ENCODE data around the gene MGAT3. TPM values are rescaled to one million over a fixed set of nuclear protein-coding genes. Genes with fewer than 3 reads are reported as not detected.
A peak's percentile ranks its signal among the peaks of the same experiment; 100 is the strongest.
"Not testable (repeated sequence)": the region's sequence is repeated elsewhere in the genome, so short reads cannot be mapped to it uniquely, and the experiment has no call there.

Gene MGAT3, protein sequence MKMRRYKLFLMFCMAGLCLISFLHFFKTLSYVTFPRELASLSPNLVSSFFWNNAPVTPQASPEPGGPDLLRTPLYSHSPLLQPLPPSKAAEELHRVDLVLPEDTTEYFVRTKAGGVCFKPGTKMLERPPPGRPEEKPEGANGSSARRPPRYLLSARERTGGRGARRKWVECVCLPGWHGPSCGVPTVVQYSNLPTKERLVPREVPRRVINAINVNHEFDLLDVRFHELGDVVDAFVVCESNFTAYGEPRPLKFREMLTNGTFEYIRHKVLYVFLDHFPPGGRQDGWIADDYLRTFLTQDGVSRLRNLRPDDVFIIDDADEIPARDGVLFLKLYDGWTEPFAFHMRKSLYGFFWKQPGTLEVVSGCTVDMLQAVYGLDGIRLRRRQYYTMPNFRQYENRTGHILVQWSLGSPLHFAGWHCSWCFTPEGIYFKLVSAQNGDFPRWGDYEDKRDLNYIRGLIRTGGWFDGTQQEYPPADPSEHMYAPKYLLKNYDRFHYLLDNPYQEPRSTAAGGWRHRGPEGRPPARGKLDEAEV
- total RNA-seq: 6.3 TPM
- long read RNA-seq, partial matches to known transcripts: 0 of 10 reads
- long read RNA-seq, other reads (novel, unspliced or antisense): 10 of 10 reads

DNA sequence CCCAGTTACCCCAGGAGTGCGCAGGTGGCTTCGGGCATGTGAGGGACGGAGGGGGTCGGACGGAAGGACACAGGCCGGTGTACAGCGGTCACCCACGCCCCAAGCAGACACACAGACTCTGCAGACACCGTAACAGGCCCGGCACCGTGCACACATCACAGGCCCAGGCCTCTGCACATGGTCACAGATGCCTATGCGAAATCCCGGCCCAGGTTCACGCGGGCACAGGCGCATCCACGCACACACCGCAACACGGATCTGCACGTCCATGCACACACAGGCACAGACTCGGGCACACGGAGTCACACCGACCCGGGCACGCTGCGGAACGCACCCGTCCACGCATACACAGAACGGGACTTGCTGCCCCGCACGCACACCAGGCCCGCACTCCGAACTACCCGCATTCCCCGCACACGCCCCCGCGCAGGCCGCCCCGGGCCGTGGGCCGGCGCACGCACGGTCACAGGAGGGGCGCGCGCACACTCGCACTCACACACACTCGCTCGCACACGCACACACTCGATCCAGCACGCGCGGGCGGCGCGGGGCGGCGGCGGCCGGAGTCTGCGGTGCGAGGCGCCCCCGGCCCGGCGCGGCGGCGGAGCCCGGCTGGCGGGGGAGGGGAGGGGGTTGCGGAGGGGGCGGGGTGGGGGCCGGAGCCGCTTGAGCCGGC is at the start of gene MGAT3:
TSS of gene MGAT3 (plus strand) at position 491 of the 676 bp plus-strand sequence. CDS start 30,336 bp downstream, outside the sequence.
- ATAC-seq (peak; percentile 16), DNase-seq (no peak)
- intact Hi-C loops (cut with micrococcal nuclease): no loop called here

DNA sequence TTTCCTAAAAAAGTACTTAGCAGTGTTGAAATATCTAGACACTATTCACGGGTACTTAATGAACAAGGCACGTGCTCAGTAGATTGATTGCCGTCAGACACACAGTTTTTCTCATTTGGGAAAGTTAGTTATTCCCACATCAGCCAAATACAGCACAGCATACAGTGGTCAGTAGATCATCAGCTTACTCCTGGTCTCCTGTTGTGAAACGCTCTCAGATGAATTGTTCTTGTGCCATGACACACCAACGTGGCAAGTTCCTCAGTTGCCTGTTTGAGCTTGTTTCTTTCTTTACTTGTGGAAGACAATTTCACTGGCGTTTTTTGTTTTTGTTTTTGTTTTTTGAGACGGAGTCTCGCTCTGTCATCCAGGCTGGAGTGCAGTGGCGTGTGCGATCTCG is 48.6 kb upstream of the MGAT3 start:
- no peak for ATAC-seq
- intact Hi-C loops (cut with micrococcal nuclease): no loop called here
- peak; percentile 2 for DNase-seq

DNA sequence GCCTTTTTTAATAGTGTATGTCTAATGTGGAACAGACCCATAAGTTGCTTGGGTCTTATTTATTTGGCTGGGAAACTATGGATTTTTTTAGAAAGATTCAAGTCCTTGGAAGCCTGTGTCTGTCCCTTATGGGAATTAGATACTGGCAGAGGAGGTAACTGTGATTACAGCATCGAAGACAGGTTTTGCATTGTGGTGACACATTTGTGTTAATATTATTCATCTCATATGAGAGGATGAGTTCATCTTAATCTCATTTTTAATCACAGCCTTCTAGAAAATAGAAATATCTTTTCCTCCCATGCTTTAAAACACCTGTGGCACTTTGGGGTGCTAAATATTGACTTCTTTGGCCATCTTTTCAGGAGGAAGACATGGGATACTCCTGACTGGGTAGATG is 48.0 kb upstream of the MGAT3 start:
- intact Hi-C loops (cut with micrococcal nuclease): no loop called here

DNA sequence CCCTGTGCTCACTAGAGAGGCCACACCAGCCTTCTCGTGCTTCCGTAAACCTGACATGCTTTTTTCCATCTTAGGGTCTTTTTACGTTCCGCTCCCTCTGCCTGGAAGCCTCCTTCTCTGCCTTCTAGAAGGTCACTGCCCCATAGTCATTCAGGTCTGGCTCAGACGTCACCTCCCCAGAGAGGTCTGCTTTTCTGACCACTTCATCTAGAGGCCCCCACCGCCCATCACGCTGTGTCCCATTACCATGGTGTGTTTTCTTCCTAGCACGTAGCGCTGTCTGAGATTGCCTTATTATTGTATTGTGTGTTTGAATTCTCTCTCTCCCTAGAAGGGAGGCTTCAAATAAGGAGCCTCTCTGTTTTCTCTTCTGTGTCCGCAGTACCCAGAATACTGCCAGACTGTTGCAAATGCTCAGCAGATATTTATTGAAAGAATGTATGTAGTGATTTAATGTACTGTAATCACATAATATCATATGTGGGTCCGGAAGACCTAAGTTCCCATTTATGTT is 47.2 kb upstream of the MGAT3 start:
- ATAC-seq: no peak
- intact Hi-C loops (cut with micrococcal nuclease): no loop called here
- peak; percentile 2 for DNase-seq

More for the DNA sequence above, 48.0 kb upstream of the MGAT3 start:
- DNase-seq (no peak), ATAC-seq (no peak)

DNA sequence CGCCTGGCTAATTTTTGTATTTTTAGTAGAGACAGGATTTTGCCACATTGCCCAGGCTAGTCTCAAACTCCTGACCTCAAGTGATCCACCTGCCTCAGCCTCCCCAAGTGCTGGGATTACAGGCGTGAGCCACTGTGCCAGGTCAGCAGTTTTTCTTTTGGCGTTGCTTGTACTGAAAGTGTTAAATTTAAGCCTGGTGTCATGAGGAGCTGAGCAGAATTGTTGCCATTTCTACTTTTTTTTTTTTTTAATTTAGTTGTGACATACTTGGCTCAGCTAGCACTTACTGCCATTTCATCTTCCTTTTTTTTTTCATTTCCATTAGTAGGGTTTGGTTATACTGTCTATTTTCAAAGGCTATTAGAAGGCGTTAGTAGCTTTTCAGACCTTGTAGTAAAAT is 46.5 kb upstream of the MGAT3 start:
- DNase-seq: peak; percentile 2
- ATAC-seq: no peak

DNA sequence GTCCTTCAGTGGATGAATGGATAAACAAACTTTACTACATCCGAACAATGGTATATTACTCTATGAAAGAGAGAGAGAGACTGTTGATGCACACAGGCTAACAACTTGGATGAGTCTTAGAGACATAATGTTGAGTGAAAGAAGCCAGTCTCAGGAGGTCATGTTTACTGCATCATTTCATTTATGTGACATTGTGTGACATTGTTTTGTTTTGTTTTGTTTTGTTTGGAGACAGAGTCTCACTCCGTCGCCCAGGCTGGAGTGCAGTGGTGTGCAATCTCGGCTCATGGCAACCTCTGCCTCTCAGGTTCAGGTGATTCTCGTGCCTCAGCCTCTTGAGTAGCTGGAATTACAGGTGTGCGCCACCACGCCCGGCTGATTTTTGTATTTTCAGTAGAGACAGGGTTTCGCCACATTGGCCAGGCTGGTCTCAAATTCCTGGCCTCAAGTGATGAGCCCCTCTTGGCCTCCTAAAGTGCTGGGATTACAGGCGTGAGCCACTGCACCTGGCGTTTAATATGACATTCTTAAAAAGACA is 44.9 kb upstream of the MGAT3 start:
- intact Hi-C loops (cut with micrococcal nuclease); DNase-seq; ATAC-seq: not testable (repeated sequence)

More for the DNA sequence above, 46.5 kb upstream of the MGAT3 start:
- intact Hi-C loops (cut with micrococcal nuclease): no loop called here

DNA sequence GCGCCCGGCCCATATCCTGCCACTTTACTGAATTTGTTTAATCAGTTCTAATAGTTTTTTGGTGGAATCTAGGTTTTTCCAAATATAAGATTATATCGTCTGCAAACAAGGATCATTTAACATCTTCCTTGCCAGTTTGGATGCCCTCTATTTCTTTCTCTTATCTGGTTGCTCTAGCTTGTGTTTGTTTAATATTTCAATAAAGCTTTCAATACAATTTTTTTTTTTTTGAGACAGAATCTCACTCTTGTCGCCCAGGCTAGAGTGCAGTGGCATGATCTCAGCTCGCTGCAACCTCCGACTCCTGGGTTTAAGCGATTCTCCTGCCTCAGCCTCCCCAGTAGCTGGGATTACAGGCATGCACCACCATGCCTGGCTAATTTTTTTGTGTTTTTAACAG is 43.6 kb upstream of the MGAT3 start:
- ATAC-seq; DNase-seq; intact Hi-C loops (cut with micrococcal nuclease): not testable (repeated sequence)

DNA sequence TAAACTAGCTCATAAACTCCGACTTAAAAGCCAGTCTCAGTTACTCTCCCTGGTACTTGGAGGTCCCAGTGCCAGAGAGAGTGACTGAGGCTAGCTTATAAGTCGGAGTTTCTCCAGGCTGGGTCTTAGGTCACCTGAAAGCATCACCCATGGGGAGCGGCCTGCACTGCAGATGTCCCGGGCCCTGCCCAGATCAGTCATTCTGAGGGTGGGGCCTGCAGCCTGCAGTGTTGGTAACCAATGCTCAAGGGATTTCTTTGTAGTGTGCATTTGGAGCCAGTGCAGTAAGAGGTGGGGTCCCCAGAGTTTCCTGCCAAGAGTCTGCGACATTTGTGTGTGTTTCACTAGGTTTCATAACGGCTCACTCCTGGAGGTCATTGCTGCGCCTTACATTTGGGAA is 42.4 kb upstream of the MGAT3 start:
- intact Hi-C loops (cut with micrococcal nuclease): no loop called here
- no peak for ATAC-seq

DNA sequence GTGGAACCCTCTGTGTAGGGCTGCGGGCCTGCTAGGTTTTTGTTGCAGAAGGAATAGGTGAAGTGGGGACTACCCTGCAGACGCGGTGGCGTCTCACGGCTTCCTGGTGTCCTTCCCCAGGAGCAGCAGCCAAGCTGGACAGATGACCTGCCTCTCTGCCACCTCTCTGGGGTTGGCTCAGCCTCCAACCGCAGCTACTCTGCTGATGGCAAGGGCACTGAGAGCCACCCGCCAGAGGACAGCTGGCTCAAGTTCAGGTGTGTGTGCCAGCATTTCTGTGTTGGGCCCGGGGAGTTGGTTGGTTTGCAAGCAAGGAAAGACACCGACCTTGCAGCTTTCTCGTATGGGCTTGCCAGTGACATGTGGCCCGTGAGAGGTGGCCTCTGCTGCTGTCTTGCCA is 41.9 kb upstream of the MGAT3 start:
- intact Hi-C loops (cut with micrococcal nuclease): no loop called here
- peak; percentile 77 for DNase-seq
- ATAC-seq: peak; percentile 94

More for the DNA sequence above, 42.4 kb upstream of the MGAT3 start:
- no peak for DNase-seq

DNA sequence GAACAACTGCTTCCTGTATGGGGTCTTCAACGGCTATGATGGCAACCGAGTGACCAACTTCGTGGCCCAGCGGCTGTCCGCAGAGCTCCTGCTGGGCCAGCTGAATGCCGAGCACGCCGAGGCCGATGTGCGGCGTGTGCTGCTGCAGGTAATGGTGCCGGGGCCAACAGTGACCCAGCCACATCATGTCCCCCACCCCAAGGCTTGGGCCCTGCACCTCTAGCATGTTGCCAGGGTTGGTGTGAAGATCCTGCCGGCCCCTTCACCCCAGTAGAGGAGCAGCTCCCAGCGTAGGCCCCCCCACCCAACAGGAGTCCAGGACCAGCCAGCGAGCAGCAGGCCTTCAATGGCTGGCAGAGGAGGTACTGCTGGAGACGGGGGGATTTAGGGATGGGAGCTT is 41.3 kb upstream of the MGAT3 start:
- intact Hi-C loops (cut with micrococcal nuclease): no loop called here
- DNase-seq (no peak), ATAC-seq (no peak)

DNA sequence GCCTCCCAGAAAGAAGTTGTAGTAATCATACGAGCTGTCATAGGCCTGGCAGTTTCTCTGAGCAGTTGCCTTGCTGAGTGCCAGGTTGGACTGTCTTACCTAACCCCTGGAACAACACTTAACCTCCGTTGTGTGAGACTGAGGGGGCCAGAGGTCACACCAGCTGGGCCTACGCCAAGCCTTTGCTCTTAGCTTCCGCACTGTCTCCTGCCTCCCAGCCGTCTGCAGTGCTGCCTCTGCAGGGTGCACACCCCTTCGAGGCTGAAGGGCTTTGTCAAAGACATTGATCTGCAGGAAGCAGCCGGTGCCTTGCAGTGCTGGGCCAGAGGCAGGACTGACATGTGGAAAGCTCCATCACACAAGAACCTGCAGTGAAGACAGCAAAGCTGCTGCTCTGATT is 40.5 kb upstream of the MGAT3 start:
- ATAC-seq (no peak), DNase-seq (peak; percentile 8)
- intact Hi-C loops (cut with micrococcal nuclease): no loop called here

DNA sequence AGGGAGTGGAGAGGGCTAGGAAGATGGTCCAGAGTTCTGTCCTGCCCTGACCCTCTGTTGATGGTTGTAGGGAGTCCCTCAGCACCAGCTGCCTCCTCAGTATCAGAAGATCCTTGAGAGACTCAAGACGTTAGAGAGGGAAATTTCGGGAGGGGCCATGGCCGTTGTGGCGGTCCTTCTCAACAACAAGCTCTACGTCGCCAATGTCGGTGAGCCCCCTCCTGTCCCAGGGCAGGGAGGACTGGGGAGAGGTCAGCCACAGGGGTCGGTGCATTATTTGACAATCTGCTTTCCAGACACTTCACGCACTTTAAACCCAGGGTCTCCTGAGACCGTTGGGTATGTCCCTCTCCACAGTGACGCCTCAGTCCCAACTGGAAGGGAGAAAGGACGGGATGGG is 39.2 kb upstream of the MGAT3 start:
- intact Hi-C loops (cut with micrococcal nuclease): no loop called here
- ATAC-seq (no peak), DNase-seq (no peak)

DNA sequence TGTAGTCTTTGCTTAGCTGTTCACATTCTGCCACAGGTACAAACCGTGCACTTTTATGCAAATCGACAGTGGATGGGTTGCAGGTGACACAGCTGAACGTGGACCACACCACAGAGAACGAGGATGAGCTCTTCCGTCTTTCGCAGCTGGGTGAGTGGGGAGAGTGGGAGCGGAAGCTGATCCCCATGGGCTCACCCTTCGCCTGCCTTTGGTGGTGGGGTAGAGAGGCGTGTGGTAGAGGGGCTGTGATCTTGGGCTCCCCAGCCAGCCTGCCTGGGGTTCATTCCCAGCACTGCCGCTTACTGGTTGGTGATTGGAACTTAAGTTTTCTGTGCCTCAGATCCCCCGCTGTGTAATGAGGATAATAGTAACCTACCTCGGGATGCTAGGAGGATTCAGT is 38.1 kb upstream of the MGAT3 start:
- no peak for DNase-seq
- no peak for ATAC-seq
- intact Hi-C loops (cut with micrococcal nuclease): no loop called here

DNA sequence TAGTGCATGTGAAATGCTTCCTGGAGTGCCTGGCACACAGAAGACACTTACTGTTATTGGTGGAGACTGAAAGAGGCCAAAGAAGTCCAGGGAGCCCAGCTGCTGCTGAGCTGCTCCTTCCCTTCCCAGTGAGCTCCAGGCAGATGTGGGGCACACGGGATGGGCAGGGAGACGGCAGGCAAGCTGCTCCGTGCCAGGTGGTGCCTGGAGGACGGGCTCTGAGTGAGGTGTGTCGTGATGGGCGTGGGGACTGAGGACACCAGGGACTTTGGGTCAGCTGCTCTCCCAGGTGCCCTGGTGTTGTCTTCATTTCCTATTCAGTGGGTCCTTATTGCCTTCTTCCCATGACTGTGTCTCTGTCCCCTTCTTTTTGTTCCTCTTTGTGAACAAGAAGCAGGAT is 37.7 kb upstream of the MGAT3 start:
- intact Hi-C loops (cut with micrococcal nuclease): no loop called here
- ATAC-seq: no peak
- DNase-seq: no peak

DNA sequence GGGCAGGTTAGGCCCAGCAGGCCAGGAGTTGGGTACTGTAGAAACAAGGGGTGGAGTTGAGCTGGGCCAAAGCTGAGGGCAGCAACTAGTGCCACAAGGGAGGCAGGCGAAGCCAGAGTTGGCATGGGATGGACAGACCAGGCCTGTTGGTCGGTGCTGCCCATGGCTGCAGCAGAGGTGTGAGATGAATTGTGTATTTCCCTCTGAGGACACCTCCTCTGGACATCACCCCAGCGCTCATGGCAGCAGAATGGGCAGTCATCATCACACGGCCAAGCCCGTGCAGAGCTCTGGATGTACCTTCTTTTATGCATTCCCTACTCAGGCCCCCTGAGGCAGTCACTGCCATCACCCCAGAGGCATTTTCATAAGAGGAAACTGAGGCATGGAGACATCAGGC is 36.9 kb upstream of the MGAT3 start:
- DNase-seq (no peak), ATAC-seq (no peak)
- intact Hi-C loops (cut with micrococcal nuclease): no loop called here

DNA sequence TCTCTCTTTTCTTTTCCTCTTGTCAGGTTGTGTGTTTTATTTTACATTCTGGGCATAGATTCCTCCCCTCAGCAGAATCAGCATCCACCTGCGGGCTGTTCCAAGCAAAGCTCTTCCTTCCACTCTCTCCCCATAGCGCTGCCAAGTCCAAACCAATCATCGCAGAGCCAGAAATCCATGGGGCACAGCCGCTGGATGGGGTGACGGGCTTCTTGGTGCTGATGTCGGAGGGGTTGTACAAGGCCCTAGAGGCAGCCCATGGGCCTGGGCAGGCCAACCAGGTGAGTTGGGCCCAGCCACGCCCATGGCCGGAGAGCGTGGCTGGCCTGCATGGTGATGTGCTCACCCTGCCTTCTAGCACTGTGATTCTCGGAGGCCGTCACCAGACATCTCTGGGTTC is 35.1 kb upstream of the MGAT3 start:
- intact Hi-C loops (cut with micrococcal nuclease): no loop called here
- ATAC-seq (no peak), DNase-seq (no peak)

DNA sequence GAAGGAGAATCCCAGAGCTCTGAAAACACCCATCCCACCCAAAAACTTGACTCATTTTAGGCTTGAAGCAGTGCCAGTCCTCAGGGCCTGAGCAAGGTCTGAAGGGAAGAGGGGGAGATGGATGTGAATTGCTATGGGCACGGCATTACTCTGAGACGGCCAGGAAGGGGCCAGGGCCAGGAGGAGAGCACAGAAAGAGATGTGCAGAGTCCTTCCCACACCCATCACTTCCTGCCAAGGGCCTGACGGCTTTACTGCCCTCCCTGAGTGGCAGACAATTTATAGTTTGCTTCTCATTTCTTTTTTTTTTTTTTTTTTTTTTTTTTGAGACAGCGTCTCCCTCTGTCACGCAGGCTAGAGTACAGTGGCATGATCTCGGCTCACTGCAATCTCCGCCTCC is 34.7 kb upstream of the MGAT3 start:
- no peak for ATAC-seq
- DNase-seq: no peak
- intact Hi-C loops (cut with micrococcal nuclease): no loop called here

DNA sequence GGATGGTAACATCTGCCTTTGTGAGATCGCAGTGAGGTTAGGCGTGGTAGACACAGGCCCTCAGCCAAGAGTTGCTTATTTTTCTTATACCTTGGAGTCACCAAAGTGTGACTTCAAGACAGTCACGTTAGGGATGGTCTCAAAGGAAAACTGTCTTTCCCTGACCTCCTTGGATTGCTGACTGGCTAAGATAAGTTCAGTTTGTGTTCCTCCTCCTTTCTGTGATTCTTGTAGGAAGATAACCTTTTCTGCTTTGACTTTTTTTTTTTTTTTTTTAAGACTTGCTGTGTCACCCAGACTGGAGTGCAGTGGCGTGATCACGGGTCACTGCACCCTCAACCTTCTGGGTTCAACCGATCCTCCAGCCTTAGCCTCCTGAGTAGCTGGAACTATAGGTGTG is 34.1 kb upstream of the MGAT3 start:
- ATAC-seq (no peak), DNase-seq (no peak)
- intact Hi-C loops (cut with micrococcal nuclease): no loop called here

DNA sequence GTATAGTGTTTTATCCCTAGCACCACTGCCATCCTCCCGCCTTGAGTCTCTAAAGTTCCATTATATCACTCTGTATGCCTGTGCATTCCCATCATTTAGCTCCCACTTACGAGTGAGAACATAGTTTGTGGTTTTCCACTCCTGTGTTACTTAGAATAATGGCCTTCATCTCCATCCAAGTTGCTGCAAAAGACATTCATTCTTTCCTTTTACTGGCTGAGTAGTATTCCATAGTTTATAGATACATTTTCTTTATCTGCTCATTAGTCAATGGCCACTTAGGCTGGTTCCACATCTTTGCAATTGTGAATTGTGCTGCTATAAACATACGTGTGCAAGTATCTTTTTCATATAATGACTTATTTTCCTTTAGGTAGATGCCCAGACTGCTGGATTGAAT is 32.8 kb upstream of the MGAT3 start:
- no peak for DNase-seq
- intact Hi-C loops (cut with micrococcal nuclease): no loop called here
- no peak for ATAC-seq

Data from left ventricle myocardium superior (tissue), 1 donor.